ENCODE data around the gene MAPKBP1.

The MAPKBP1 gene

DNA sequence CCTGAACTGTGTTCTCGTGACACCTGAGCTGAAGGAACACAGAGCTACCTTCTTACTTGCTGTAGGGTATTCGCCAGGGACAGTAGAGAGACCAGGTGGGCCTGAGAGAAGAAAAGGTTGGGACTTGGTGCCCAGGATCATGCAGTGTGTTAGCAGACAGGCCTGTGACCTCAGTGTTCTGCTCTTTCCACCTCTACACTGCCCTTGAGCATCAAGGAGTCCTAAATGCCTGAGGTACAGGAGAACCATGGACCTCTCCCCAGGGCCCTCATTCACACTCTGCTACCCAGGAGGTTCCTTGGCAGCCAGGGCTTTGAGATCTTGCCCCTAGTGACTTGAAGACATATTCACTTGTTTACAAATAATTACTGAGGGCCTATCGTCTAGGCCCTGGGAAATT, 31.4 kb downstream of the MAPKBP1 start:
- no peak overlapping the region for H3K4me3 ChIP-seq (ENCODE audit: low read length)
- TF ChIP-seq, protein P1, sequence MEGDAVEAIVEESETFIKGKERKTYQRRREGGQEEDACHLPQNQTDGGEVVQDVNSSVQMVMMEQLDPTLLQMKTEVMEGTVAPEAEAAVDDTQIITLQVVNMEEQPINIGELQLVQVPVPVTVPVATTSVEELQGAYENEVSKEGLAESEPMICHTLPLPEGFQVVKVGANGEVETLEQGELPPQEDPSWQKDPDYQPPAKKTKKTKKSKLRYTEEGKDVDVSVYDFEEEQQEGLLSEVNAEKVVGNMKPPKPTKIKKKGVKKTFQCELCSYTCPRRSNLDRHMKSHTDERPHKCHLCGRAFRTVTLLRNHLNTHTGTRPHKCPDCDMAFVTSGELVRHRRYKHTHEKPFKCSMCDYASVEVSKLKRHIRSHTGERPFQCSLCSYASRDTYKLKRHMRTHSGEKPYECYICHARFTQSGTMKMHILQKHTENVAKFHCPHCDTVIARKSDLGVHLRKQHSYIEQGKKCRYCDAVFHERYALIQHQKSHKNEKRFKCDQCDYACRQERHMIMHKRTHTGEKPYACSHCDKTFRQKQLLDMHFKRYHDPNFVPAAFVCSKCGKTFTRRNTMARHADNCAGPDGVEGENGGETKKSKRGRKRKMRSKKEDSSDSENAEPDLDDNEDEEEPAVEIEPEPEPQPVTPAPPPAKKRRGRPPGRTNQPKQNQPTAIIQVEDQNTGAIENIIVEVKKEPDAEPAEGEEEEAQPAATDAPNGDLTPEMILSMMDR (IDR thresholded peaks at IDR 0.05; ENCODE audit: insufficient read depth, low read depth, low read length, missing control alignments) = no peak
- no peak for DNase-seq (ENCODE audit: low read depth)

DNA sequence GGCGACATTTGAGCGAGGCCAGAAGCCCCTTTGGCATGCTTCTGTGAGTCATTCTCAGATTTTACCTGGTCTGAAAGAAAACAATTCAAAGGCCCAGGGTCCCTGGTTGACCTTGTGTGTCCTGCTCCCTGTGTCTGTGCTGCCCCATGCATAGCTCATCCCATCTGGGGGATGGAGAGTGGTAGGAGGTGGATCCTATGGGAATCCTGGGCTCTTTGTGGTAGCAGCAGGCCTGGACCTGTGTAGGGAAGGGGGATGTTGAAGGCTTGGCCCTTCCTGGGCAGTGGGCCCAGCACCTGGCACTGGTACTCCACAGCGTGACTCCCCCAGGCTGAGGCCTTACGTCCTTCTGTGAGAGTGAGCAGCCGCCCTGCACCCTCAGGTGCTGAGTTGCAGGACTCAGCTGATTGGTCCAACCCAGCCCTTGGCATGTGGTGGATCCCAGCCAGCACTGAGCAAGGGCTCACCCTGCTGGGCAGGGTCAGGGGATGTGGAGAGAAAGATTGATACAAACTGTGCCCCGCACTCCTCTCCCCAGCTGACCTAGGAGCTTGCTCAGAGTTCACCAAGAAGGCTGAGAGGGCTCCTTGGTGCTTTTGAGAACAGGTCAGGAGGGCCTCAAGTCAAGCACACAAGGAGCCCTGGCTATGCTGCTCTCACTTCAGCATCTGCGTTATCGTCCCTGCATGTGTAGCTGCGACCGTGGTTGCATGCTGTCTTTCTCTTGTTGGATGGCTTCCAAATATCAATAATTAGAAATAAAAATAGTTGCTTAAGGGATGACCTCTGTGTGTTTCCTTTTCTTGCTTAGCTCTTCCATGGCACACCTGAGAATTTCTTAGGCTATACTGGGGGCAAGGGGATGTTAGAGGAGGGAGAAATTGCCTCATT, 32.3 kb downstream of the MAPKBP1 start:
- DNase-seq (ENCODE audit: low read depth) = peak; percentile 96
- TF ChIP-seq, protein P1 (IDR thresholded peaks at IDR 0.05; ENCODE audit: insufficient read depth, low read depth, low read length, missing control alignments) = peak; percentile 49
- no peak overlapping the region for H3K4me3 ChIP-seq (ENCODE audit: low read length)

DNA sequence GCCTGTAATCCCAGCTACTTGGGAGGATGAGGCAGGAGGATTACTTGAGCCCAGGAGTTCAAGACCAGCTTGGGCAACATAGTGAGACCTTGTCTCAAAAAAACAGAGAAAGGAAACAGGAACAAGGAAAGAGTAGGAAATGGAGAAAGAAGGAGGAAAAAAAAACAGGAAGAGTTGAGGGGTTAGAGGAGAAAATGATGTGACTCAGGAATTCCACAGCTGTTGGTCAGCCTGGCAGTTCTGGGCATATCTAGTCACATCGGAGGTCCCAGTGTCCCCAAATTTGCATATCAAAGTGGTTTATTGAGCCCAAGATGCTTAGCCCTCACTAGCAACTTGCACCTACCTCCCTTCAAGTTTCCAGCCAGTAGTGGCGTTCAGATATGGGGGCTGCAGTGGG, 34.8 kb downstream of the MAPKBP1 start:
- no peak overlapping the region for H3K4me3 ChIP-seq (ENCODE audit: low read length)
- TF ChIP-seq, protein P1 (IDR thresholded peaks at IDR 0.05; ENCODE audit: insufficient read depth, low read depth, low read length, missing control alignments) = no peak
- DNase-seq (ENCODE audit: low read depth) = no peak

DNA sequence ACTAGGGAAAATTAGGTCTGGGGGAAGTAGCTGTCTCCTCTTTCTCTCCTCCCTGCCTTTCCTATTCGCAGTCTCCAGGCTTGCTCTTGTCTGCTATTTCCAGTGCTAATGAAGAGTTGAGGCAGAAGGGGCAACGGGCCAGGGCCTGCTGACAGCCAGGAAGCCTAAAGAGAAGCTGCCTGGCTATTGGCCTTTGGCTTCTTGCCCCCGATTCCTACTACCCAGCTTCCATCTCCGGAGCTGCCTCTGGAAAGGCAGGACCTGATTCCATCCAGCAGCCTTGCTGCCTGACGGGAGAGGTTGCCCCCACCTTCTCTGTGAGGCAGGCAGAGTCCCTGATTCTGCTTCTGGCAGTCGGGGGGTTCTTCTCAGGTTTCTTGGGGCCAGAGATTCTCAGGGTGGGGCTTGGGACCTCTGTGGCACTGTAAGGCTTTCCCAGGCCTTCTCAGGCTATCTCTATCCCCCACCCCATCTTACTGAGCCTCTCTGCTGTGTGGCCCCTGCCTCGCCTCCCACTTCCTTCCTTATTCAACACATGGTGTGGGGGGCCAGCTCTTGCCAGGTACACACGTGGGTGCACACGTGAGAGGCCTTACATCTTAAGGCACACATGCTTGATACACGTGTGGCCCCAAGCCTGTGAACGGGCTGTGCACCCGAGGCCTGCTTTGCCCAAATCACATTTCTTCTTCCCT, 35.4 kb downstream of the MAPKBP1 start:
- TF ChIP-seq, protein P1 (IDR thresholded peaks at IDR 0.05; ENCODE audit: insufficient read depth, low read depth, low read length, missing control alignments) = no peak
- DNase-seq (ENCODE audit: low read depth) = no peak
- no peak overlapping the region for H3K4me3 ChIP-seq (ENCODE audit: low read length)

DNA sequence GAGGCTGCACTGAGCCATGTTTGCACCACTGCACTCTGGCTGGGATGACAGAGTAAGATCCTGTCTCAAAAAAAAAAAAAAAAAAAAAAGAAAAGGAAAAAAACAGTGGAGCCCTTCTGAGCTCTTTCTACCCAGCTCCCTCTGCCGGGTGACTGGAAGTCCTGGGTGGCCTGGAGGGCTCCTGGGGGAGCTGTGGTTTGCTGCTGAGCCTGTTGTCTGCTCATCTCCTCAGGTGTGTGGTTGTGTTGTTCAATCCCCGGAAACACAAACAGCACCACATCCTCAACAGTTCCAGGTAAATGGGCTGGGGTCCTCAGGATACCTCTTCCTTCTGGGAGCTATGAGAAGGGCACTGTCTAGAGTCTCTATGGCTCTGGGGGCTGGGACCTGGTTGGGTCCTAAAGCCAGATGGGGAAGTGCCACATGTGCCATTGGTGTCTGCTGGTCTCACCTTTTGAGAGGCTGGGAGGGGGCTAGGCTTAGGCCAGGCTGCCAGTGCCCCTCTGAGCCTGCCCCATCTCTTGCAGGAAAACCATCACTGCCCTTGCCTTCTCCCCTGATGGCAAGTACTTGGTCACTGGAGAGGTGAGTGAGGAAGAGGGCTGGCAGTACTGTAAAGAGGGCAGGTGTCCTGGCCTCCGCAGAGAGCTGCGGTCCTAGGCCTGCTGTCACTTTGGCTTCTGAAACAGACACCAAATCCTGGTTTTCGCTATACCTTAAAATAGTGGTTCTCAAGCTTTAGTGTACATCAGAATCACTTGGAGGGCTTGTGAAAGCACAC, 36.6 kb downstream of the MAPKBP1 start:
- TF ChIP-seq, protein P1 (IDR thresholded peaks at IDR 0.05; ENCODE audit: insufficient read depth, low read depth, low read length, missing control alignments) = peak; percentile 5
- no peak for DNase-seq (ENCODE audit: low read depth)
- H3K4me3 ChIP-seq (ENCODE audit: low read length) = no peak overlapping the region

DNA sequence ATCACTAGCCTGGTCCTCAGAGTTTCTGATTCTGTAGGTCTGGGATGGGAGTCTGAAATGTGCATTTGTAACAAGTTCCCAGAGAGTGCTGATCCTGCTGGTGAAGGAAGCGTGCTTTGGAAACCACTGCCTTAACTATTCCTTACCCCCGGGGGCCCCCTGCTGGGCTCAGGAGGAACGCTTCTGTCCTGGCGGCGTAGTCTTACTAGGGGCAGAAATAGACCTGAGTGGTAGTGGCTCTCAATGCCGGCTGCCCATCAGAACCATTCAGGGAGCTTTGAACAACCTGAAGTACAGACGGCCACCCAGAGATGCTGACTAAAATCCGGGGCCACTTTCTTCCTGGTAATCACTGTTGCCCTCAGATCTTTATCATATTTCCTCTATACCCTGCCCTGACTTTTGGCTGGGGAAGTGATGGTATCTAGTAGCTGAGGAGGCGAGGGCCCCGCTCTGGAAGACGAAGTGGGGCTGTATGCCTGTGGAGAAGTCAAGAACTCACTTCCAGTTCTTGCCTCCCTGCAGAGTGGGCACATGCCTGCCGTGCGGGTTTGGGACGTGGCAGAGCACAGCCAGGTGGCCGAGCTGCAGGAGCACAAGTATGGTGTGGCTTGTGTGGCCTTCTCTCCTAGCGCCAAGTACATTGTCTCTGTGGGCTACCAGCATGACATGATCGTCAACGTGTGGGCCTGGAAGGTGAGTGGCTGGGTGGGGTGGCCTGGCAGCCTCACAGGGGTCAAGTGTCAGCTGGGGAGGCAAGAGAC, 37.3 kb downstream of the MAPKBP1 start:
- TF ChIP-seq, protein P1 (IDR thresholded peaks at IDR 0.05; ENCODE audit: insufficient read depth, low read depth, low read length, missing control alignments) = peak; percentile 89
- peak; percentile 83 for DNase-seq (ENCODE audit: low read depth)
- H3K4me3 ChIP-seq (ENCODE audit: low read length) = no peak overlapping the region
